Testis (tissue), 2 donors: ENCODE measurements around the gene HOOK1.

ENCODE experiments used
- CTCF ChIP-seq, 3 experiments: fragments of 450-650 bp in 2 of 3; fragments of 200-600 bp in 1 of 3; sonication (generic) in 1 of 3; IDR thresholded peaks; one replicate each; pipeline ENCODE4 v1.5.1; 2016 to 2019; ENCODE audit warnings: antibody characterized with exemption in 3 of 3, mild to moderate bottlenecking in 2 of 3, moderate library complexity in 1 of 3
- POLR2A ChIP-seq: fragments of 450-650 bp; IDR thresholded peaks from one replicate; pipeline ENCODE4 v1.6.1; 2017; ENCODE audit warnings: antibody characterized with exemption, mild to moderate bottlenecking, moderate library complexity

DNA sequence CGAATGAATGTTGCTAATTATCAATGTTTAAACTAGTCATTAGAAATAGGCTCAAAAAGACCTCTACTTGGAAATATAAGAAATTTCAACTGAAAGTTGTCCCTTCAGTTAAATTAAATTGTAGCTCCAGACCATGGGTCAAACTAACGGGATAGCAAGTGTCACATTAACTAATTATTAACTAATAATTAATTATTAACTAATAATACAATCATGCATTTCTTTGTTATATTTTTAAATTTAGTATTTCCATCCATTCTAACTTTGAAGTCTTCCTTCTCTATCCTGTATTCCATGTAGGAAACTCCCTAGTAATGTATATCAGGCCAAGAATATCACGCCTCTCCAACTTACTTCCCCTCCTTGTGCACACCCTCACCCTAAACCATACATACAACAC is 43.4 kb upstream of the HOOK1 start:
- TF ChIP-seq CTCF (IDR thresholded peaks at IDR 0.05) (no peak), POLR2A (no peak)
